ENCODE measurements around the gene RIMBP2. TPM values are rescaled to one million over a fixed set of nuclear protein-coding genes. Genes with fewer than 3 reads are reported as not detected.

RIMBP2 gene
- total and polyA plus RNA-seq, 9 of the 15 experiments (the other 6 are each of a cell fraction or from before 2014, with no cell fraction given): not detected

GRCh38 chr12:130764475-130765185, 48.5 kb upstream of the RIMBP2 start (continued):
- TF ChIP-seq ZNF121 (CRISPR knock-in tag; conservative IDR thresholded peaks at IDR 0.05) (no peak), PCBP2 (IDR thresholded peaks at IDR 0.05; ENCODE audit: low read depth, low read length, poor library complexity, severe bottlenecking) (no peak), POLR2B (IDR thresholded peaks at IDR 0.05; ENCODE audit: low read depth, partially characterized antibody) (no peak), SNIP1 (IDR thresholded peaks at IDR 0.05; ENCODE audit: low read depth) (peak; percentile 70; the same call in 1 of the 2 replicates), ZNF274 (IDR thresholded peaks at IDR 0.05; ENCODE audit: borderline replicate concordance, low read depth, low read length) (no peak), HCFC1 (IDR thresholded peaks at IDR 0.05; ENCODE audit: low read depth, low read length) (no peak), PATZ1 (CRISPR knock-in tag; IDR thresholded peaks at IDR 0.05; ENCODE audit: borderline replicate concordance) (no peak), RBM22 (IDR thresholded peaks at IDR 0.05; ENCODE audit: low read depth, low read length, poor library complexity, severe bottlenecking) (no peak), ZNF655 (CRISPR knock-in tag; IDR thresholded peaks at IDR 0.05) (no peak), KAT7 (CRISPR knock-in tag; IDR thresholded peaks at IDR 0.05; ENCODE audit: borderline replicate concordance) (no peak), ARID4B (CRISPR knock-in tag; IDR thresholded peaks at IDR 0.05) (peak; percentile 73), FOXK2 (conservative IDR thresholded peaks at IDR 0.05 in 1 of 2, IDR thresholded peaks at IDR 0.05 in 1 of 2; ENCODE audit: low read depth in 2 of 2) (peak in 1 of 2 experiments; percentile 73; a peak in 3 of 4 replicates)
- TF ChIP-seq, protein P1, sequence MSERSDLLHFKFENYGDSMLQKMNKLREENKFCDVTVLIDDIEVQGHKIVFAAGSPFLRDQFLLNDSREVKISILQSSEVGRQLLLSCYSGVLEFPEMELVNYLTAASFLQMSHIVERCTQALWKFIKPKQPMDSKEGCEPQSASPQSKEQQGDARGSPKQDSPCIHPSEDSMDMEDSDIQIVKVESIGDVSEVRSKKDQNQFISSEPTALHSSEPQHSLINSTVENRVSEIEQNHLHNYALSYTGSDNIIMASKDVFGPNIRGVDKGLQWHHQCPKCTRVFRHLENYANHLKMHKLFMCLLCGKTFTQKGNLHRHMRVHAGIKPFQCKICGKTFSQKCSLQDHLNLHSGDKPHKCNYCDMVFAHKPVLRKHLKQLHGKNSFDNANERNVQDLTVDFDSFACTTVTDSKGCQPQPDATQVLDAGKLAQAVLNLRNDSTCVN (CRISPR knock-in tag; IDR thresholded peaks at IDR 0.05): no peak; the same call in 1 of the 2 replicates
- TF ChIP-seq, protein P2, sequence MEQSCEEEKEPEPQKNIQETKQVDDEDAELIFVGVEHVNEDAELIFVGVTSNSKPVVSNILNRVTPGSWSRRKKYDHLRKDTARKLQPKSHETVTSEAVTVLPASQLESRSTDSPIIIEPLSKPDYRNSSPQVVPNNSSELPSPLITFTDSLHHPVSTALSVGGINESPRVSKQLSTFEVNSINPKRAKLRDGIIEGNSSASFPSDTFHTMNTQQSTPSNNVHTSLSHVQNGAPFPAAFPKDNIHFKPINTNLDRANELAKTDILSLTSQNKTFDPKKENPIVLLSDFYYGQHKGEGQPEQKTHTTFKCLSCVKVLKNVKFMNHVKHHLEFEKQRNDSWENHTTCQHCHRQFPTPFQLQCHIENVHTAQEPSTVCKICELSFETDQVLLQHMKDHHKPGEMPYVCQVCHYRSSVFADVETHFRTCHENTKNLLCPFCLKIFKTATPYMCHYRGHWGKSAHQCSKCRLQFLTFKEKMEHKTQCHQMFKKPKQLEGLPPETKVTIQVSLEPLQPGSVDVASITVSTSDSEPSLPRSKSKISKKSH (CRISPR knock-in tag; IDR thresholded peaks at IDR 0.05): no peak

Measured in K562 (cell line).